HG03095 (cell line): Measurements from ENCODE around the gene GNA15.

Source experiments
- ATAC-seq: cut with Tn5 transposase; IDR thresholded peaks from one replicate; pipeline ENCODE4 v1.9.1; 2021; ENCODE audit warnings: moderate library complexity; ENCODE audit not compliant: unreplicated experiment

Gene GNA15

DNA sequence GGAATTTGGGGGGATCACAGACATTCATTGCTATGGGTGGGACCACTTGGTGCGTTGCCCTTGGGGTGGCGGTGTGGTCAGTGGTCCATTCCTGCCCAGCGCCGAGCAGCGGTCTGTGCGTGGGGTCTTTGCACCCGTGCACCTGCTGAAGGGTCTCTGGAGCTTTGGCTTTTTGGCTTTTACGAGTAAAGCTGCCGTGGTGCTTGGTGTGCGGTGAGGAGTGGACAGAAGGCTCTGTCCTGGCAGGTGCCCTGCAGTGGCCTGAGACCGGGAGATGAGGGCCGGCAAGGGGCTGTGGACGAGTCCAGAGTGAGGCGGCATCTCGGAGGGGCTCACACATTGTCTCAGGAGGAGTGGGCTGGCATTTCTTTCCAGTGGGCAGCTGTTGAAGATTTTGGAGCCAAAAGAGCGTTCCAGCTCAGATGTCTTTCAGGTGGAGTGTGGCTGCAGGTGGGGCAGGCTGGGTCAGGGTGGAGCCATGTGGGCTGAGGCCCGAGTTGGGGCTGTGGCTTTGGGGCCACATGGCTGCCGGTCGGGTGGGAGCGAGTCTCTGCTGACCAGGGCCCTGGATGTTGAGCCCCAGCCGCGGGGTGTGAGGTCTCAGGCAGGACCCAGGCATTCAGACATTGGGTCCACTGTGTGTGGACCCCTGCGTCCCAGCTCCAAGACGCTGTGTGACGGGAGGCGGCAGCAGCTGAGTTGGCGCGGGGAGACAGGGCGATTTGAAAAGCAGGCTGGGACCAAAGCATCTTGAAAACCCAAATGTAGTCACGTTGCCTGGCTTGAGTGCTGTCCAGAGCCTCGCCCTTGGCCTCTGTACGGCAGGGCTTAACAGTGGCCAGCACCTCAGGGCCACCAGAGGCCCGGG lies 30.0 kb upstream of the GNA15 start:
- ATAC-seq: no peak

DNA sequence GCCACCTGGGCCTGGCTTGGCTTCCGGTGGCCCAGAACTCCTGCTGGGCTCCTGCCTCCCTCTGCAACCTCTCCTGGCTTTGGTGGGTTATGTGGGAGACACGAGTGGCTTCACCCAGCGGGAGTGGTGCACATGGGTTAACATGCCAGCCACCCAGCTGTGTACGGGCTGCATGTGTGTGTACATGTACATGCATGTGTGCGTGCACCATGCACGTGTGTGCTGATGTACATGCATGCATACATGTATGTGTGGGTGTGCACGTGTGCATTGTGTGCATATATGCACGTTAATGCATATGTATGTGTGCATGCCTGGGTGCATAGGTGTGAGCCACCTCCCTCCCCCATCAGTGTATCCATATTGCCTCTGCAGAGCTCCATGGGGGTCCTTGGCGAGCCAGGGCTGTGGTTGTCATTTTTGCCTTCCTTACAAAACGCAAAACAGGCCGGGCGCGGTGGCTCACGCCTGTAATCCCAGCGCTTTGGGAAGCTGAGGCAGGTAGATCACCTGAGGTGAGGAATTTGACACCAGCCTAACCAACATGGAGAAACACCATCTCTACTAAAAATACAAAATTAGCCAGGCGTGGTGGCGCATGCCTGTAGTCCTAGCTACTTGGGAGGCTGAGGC lies 29.2 kb upstream of the GNA15 start:
- ATAC-seq: no peak

DNA sequence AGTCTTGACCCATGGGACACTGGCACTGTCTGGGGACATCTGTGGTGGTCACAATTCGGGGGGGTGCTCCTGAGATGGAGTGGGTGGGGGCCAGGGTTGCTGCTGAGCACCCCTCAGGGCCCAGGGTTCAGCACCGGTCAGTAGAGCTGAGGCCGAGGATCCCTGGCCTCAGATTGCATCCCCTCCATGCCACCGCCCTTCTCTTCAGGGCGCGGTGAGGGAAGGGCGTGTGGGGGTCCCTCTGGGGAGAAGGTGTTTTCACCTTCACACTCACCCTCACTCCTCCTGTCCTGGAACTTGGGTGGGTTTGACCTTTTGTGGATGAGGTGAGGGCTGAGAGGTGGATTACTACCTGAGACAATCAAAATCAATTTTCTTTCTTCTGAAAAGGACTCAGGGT lies 28.2 kb upstream of the GNA15 start:
- ATAC-seq: no peak

DNA sequence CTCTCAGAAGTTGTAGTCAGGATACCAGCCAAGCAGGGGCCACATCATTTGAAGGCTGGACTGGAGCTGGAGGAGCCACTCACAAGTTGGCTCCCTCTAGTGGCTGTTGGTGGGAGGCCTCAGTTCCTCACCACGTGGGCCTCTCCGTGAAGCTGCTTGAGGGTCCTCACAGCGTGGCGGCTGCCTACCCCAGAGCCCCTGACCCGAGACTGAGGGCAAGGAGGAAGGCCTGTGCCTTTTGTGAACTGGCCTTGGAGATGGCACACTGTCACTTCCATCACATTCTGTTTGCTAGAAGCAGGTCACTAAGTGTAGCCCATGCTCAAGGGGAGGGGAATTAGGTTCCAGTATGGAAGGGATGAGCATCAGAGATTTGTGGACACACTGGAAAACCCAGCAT lies 27.1 kb upstream of the GNA15 start:
- ATAC-seq: no peak

DNA sequence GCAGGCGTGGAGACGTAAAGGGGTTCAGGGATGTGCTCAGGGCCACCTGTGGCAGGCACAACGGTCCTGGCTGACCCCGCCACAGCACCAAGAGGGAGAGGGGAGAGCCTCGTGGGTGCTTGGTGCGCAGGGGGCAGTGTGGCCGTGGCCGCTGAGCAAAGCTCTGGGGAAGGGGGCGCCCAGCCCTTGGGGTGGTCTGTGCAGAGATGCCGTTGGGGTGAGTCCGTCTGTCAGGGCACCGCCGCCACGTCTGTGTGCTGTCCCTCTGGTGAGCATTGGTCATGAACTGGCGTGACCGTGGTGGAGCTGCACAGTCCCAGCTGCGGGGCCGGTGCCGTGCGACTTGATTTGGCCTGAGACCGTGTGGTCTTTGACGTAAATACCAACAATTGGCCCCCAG lies 26.3 kb upstream of the GNA15 start:
- ATAC-seq: no peak

DNA sequence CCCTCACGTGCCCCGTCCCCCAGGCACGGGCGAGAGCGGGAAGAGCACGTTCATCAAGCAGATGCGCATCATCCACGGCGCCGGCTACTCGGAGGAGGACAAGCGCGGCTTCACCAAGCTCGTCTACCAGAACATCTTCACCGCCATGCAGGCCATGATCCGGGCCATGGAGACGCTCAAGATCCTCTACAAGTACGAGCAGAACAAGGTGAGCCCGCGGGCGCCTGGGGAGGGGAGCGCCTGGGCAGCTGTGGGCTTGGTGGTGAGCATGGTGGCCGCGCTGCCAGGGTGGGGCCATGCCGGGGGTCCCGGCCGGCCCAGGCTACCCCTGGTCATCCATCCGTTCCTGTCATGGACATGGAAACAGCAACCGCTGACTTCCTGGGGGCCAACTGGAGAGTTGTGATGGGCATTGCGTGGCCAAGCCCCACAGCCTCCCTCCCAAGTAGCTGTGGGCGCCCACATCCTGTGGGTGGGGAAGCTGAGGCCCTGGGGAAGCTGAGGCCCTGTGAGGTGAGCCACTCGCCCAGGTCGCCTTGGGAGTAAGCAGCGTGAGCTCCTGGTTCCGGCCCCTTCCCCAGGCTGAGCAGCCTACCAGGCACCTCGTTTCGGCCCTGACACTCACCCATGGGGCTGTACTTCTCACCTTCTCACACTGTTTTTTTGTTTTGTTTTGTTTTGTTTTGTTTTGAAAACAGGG lies 25.6 kb upstream of the GNA15 start:
- ATAC-seq: no peak

DNA sequence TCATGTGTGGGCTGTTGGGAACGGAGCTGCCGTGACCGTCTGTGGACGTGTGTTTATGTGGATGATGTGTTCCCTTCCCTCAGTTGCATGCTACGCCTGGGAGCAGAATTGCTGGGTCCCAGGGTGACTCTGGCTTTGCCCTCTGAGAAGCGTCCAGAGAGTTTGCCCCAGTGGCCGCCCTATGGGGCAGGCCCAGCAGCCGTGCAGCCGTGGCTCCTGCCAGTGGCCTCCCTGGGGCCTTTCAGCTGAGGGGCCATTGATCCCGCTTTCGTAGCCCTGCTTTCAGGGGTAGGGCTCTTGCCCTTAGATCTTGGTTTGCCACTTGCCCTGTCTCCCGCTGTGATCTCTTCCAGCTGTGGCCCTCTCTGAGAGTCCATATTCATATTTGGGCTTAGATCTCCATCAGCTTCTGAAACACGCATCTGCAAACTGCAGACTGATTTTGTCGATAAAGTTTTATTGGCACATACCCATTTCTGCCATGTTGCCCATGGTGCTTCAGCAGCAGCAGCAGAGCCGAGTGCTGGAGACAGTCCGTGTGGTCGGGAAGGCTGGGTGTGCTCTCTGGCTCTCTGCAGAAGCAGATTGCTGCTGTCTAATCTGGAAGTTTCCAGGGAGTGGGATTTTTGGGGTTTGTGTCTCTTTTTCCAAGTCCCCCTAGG lies 24.1 kb upstream of the GNA15 start:
- no peak for ATAC-seq

DNA sequence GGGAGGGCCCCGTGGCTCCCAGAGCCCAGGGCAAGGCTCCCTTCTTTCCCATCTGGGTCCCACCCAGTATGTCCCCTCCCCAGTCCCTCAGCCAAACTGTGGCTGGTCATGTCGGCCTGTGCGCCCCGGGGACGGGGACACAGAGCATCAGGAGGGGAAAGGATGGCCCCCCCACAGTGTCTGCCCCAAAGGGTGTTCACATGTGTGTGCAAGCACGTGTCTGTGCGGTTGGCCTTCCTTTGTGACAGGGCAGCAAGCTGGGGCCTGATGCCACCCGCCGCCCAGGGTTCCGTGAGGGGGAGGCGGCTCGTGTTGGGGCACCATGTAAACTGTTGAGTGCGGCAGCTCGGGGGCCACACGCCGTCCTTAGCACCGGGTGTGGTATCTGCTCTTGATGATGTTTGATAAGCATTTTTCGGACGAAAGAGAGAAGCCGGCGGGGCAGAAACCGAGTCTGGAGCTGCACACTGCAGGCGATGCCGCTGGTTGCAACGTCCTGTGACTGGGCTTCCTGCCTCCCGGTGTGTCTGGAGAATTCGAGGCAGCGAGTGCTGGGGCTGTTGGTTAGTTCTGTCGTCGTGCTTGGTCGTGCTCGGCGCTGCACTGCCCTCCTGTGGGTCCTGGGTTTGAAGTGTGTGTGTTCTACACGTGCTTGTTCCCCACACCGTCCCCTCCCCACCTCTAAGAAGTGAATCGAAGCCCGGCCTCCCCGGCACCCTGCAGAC lies 23.3 kb upstream of the GNA15 start:
- ATAC-seq: no peak

DNA sequence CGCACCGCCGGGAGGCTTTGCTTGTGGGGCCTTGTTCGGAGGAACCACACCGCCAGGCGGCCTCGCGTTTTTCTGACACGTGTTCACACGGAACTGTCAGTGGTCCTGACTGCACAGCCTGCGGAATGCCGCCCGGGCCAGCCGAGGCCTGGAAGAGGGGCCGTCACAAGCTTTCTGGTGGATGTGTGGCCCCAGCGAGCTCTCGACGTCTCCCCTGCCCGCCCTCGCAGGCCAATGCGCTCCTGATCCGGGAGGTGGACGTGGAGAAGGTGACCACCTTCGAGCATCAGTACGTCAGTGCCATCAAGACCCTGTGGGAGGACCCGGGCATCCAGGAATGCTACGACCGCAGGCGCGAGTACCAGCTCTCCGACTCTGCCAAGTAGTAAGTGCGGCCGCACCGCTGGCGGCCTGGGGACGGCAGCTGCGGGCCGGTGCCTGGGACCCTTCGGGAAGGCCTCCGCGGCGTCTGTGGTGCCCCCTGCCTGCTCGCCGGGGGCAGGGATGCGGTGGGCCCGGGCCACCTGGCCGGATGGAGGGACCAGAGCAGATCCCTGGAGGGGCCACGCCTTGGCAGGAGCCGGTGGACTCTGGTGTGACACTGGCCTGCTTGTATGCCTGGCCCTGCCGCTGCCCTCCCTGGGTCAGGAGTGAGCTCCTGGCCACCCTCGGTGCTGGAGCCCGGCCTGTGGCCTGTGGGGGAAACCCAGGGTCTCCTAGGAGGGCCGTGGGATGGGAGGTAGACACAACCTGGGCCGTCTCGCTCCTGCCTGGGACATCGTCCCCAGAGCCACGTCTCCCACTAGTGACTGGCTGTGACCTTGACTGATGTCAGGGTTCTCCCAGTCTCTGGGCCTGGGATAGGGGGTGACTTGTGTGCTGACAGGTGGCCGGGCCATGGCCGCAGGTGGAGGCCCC lies 22.5 kb upstream of the GNA15 start:
- no peak for ATAC-seq

DNA sequence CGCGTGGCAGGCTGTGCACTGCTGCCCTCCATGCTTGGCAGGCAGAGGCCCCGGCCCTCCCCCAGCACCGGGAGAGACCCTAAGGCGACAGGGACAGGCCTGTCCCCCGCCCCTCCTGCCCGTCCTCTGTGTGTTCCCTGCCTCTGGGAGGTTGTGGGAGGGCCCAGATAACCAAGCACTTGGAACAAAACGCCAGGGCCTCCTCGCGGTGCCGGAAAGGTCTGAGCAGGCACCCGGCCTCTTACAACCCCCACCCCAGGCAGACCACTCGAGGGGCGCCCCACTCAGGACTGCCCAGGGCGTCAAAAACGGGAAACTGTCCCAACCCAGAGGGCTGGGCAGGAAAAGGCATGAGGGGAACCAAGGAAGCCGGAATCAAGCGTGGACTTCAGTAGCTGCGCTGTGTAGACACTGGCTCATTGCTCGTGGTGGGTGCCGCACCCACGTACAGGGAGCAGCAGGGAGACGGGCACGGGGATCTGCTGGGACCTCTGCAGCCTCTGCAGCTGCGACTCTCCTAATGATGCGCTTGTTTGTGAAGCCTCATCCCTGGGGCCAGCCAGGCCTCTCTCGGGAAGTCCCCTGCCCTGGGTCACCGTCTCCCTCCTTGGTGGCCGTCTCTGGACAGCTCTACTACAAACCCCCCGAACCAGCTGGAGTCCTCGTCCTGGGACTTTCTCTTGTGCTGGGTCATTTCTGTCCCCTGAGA lies 21.7 kb upstream of the GNA15 start:
- ATAC-seq: no peak

DNA sequence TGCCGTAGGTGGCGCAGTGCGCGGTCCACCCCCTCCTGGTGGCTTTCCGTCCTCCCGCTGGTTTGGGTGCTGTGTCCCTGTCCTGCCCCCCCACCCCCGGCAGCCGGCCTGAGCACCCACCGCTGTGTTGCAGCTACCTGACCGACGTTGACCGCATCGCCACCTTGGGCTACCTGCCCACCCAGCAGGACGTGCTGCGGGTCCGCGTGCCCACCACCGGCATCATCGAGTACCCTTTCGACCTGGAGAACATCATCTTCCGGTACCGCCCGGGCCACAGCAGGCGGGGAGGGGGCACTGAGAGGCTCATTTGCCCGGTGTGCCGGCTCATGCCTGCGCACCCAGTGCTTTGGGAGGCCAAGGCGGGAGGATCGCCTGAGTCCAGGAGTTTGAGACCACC lies 21.0 kb upstream of the GNA15 start:
- ATAC-seq: no peak

DNA sequence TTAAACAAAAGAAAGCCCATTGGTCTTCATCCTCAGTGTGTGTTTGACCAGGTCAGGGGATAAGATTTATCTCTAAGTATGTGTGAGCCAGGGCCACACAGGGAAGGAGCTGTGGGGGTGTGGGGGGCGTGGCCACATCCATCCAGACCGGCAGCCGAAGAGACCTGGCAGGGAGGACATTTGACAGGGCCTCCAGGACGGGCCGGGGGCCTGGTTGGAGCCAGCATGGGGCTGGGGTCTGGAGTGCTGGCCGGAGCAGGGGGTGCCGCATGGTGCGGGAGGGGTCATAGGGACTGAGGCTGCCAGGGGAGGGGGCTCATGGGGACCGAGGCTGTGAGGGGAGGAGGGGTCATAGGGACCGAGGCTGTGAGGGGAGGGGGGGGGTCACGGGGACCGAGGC lies 20.4 kb upstream of the GNA15 start:
- no peak for ATAC-seq

DNA sequence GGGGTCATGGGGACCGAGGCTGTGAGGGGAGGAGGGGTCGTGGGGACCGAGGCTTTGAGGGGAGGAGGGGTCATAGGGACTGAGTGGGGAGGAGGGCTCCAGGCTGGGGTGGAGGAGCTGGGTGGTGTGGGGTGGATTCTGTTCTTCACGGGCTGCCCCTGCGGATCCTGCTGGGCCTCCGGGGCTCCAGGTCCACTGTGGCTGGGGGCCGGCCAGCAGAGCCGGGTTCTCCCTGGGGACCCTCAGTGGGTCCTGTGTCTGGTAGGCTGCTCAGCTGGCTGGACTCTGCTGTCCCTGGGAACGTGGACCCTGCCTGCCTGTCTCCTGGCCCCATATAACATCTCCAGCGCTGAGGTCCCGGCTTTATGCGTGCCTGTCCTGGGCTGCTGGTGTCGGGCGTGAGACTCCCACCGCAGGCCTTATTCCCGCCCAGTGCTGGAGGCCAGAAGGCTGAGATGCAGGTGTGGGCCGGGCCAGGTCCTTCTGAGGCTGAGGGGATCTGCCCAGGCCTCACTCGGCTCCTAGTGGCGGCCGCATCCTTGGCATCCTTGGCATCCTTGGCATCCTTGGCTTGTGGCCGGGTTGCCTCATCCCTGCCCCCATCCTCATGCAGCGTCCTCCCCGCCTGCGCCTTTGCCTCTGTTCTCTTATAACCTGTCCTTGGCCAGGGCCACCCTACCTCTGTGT lies 19.8 kb upstream of the GNA15 start:
- ATAC-seq: no peak

DNA sequence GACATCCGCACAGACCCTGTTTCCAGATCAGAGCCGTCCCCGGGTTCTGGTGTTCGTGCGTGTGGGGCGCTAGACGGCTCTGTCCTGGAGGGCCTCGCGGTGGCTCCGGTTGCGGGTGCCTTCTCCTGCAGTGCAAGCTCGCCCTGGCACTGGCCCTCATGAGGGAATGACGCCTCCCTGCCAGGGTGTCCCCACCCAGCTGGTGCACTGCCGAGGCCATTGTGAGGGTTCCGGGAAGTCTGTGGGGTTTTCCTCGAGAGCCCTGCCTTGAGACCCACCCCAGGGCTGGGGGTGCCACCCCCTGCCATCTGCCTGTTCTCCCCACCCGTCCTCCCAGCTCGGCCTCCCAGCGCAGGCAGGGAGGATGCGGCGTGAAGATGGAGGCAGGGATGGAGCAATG lies 19.2 kb upstream of the GNA15 start:
- no peak for ATAC-seq

DNA sequence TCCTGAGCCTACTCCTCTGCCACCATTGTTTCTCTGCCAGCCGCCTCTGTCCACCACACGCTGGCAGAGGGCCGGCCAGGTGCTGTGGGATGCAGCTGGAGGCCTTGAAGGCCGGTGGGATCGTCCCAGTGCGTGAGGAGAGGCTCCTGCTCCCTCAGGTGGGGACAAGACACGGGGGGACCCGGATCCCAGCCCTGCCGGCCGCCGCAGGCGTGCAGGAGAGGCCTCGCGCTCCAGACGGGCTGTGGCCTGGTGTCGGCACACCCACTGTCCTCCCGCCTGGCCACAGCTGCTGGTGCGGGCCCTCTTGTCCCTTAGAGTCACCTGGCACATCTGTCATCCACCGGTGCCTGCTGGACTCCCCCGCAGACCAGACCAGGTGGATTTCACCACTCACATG lies 18.1 kb upstream of the GNA15 start:
- no peak for ATAC-seq

DNA sequence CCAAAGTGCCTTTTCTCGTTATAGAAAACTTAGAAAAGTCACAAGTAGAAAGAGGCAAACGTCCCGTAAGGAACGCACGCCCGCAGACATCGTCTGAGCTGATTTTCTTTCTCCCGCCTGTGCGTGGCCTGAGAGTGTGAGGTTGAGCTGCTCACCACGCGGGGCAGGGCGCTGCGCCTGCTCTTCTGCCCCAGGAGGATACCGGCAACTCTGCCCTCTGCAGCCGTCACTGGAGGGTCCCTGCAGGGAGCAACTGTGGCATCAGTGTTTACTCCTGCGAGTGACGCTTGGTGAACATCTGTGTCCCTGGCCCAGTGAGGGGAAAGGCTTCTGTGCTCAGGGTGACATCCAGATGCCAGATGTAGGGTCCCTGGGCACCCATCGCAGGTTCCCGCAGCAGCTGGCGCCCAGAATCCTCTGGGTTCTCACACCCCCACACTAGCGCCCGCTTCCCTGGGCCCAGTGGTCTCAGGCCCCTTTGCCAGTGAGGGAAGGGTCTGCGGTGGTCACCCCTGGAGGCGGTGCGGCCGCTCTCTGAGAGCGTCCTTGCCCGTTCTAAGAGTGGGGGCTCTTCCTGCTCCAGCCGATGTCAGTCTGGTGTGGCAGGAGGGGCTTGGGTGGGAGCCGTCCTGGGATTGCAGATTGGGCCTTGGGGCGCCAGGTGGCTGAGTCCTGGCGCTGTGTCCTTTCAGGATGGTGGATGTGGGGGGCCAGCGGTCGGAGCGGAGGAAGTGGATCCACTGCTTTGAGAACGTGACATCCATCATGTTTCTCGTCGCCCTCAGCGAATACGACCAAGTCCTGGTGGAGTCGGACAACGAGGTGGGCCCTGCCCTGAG lies 17.4 kb upstream of the GNA15 start:
- no peak for ATAC-seq

DNA sequence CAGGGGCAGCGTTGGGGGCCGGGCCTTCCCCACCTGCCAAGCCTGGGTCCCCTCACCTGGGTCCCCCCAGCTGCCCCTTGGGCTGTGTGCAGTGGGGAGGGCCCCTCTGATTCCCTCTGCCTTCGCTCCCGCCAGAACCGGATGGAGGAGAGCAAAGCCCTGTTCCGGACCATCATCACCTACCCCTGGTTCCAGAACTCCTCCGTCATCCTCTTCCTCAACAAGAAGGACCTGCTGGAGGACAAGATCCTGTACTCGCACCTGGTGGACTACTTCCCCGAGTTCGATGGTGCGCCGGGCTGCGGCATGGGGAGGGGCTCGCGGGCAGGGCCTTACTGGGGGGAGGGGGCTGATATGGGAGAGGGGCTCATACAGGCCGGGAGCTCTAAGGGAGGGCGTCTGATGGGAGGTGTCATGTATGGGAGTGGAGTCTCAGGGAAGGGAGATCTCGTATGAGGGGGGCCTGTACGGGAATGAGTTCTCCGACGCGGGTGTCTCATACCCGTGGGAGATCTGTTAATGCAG lies 16.7 kb upstream of the GNA15 start:
- no peak for ATAC-seq
